ENCODE results near the gene SLC22A4.

The SLC22A4 gene

GRCh38 chr5:132301344-132302271 lies 7.4 kb downstream of the SLC22A4 start:
- no peak for TF ChIP-seq CTCF (IDR thresholded peaks at IDR 0.05)

- TF ChIP-seq CTCF (IDR thresholded peaks at IDR 0.05) = no peak
Observed at GRCh38 chr5:132302413-132302812, 8.2 kb downstream of the SLC22A4 start.

- no peak for TF ChIP-seq CTCF (IDR thresholded peaks at IDR 0.05)
Observed at GRCh38 chr5:132303589-132303988, 9.4 kb downstream of the SLC22A4 start.

- no peak for TF ChIP-seq CTCF (IDR thresholded peaks at IDR 0.05)
Observed at GRCh38 chr5:132305420-132305819, 11.2 kb downstream of the SLC22A4 start.

GRCh38 chr5:132308701-132309100 lies 14.5 kb downstream of the SLC22A4 start:
- TF ChIP-seq CTCF (IDR thresholded peaks at IDR 0.05) = no peak

- no peak for TF ChIP-seq CTCF (IDR thresholded peaks at IDR 0.05)
Observed at GRCh38 chr5:132309679-132310078, 15.5 kb downstream of the SLC22A4 start.

GRCh38 chr5:132310141-132310834 lies 16.1 kb downstream of the SLC22A4 start:
- no peak for TF ChIP-seq CTCF (IDR thresholded peaks at IDR 0.05)
